GM23338 (cell line): ENCODE measurements around the gene PRPF39. TPM values are rescaled to one million over a fixed set of nuclear protein-coding genes. Genes with fewer than 3 reads are reported as not detected.
"Not testable (repeated sequence)": the region's sequence is repeated elsewhere in the genome, so short reads cannot be mapped to it uniquely, and the experiment has no call there.

Source experiments
- ATAC-seq: fragments of 200-7000 bp; cut with Tn5 transposase; 3 replicates; pipeline ENCODE4 v1.9.1; 2020
- DNase-seq: peaks from one replicate; pipeline ENCODE4 v3.0.0-alpha.2; 2015; ENCODE audit warnings: low spot score
- H2AFZ ChIP-seq: fragments of 200-600 bp; sonication (generic); 2 replicates; pipeline ENCODE4 v1.8.0; 2016; ENCODE audit warnings: antibody characterized with exemption, mild to moderate bottlenecking, moderate library complexity
- H3F3A ChIP-seq: fragments of 200-600 bp; sonication (generic); replicated peaks from 2 replicates; pipeline ENCODE4 v1.8.0; 2017; ENCODE audit warnings: antibody characterized with exemption, mixed run types, low read depth
- H3K27ac ChIP-seq: fragments of 200-600 bp; sonication (generic); 2 replicates; pipeline ENCODE4 v1.6.1; 2016; ENCODE audit warnings: low read depth
- H3K27me3 ChIP-seq: fragments of 200-600 bp; sonication (generic); 2 replicates; pipeline ENCODE4 v1.8.0; 2016; ENCODE audit warnings: mild to moderate bottlenecking, mixed run types, moderate library complexity; ENCODE audit not compliant: insufficient read depth
- H3K36me3 ChIP-seq: fragments of 200-600 bp; sonication (generic); 2 replicates; pipeline ENCODE4 v1.8.0; 2016; ENCODE audit warnings: mild to moderate bottlenecking; ENCODE audit not compliant: insufficient read depth
- H3K4me1 ChIP-seq: fragments of 200-600 bp; sonication (generic); 2 replicates; pipeline ENCODE4 v1.8.0; 2016; ENCODE audit warnings: mild to moderate bottlenecking, moderate library complexity; ENCODE audit not compliant: insufficient read depth
- H3K4me2 ChIP-seq: fragments of 200-600 bp; sonication (generic); 2 replicates; pipeline ENCODE4 v1.7.1; 2017; ENCODE audit warnings: mixed run types
- H3K4me3 ChIP-seq: fragments of 200-600 bp; sonication (generic); 2 replicates; pipeline ENCODE4 v1.6.1; 2016; ENCODE audit warnings: mixed run types
- H3K79me2 ChIP-seq: fragments of 200-600 bp; sonication (generic); replicated peaks from 2 replicates; pipeline ENCODE4 v1.8.0; 2017; ENCODE audit warnings: mild to moderate bottlenecking; ENCODE audit not compliant: insufficient read depth
- H3K9me2 ChIP-seq: fragments of 200-600 bp; sonication (generic); 2 replicates; pipeline ENCODE4 v1.8.0; 2017; ENCODE audit not compliant: insufficient read depth
- H4K20me1 ChIP-seq: fragments of 200-600 bp; sonication (generic); replicated peaks from 2 replicates; pipeline ENCODE4 v1.8.0; 2017; ENCODE audit warnings: mild to moderate bottlenecking; ENCODE audit not compliant: insufficient read depth
- H3K27ac Mint-ChIP-seq: 2 replicates; pipeline ENCODE4 v1.8.0; 2020; ENCODE audit warnings: inconsistent platforms, mild to moderate bottlenecking, moderate library complexity, mixed read lengths
- H3K27me3 Mint-ChIP-seq: 3 replicates; pipeline ENCODE4 v1.8.0; 2022; ENCODE audit warnings: low read depth, mild to moderate bottlenecking, moderate library complexity, mixed read lengths, inconsistent platforms; ENCODE audit not compliant: insufficient read depth, poor library complexity
- H3K36me3 Mint-ChIP-seq: 3 replicates; pipeline ENCODE4 v1.8.0; 2021; ENCODE audit warnings: low read depth, mild to moderate bottlenecking, inconsistent platforms, moderate library complexity, mixed read lengths
- H3K4me1 Mint-ChIP-seq: 3 replicates; pipeline ENCODE4 v1.8.0; 2020; ENCODE audit warnings: mild to moderate bottlenecking, inconsistent platforms, mixed read lengths
- H3K4me3 Mint-ChIP-seq: 3 replicates; pipeline ENCODE4 v1.8.0; 2021; ENCODE audit warnings: moderate library complexity, mild to moderate bottlenecking, inconsistent platforms, mixed read lengths
- H3K9me3 Mint-ChIP-seq: 3 replicates; pipeline ENCODE4 v1.8.0; 2020; ENCODE audit warnings: moderate library complexity, mild to moderate bottlenecking, inconsistent platforms, mixed read lengths
- CREB1 ChIP-seq: fragments of 250-450 bp; sonication (Bioruptor Pico); IDR thresholded peaks from 2 replicates; pipeline ENCODE4 v1.5.0; 2020; ENCODE audit warnings: low read depth, mild to moderate bottlenecking, moderate library complexity
- JUNB ChIP-seq: IDR thresholded peaks from one replicate; pipeline ENCODE4 v1.6.1; 2016; ENCODE audit warnings: antibody characterized with exemption; ENCODE audit not compliant: unreplicated experiment
- NANOG ChIP-seq: IDR thresholded peaks from 2 replicates; pipeline ENCODE4 v1.6.1; 2016; ENCODE audit warnings: antibody characterized with exemption, borderline replicate concordance
- POLR2AphosphoS5 ChIP-seq: IDR thresholded peaks from 2 replicates; pipeline ENCODE4 v1.6.1; 2016; ENCODE audit warnings: antibody characterized with exemption, low read depth
- STAT1 ChIP-seq: IDR thresholded peaks from one replicate; pipeline ENCODE4 v1.6.1; 2016; ENCODE audit warnings: antibody characterized with exemption; ENCODE audit not compliant: unreplicated experiment
- ZNF114 ChIP-seq: fragments of 250-450 bp; sonication (Bioruptor Pico); IDR thresholded peaks from 2 replicates; pipeline ENCODE4 v1.5.0; 2020; ENCODE audit warnings: mild to moderate bottlenecking, moderate library complexity
- ZNF331 ChIP-seq: fragments of 250-450 bp; sonication (Bioruptor Pico); IDR thresholded peaks from 2 replicates; pipeline ENCODE4 v1.5.0; 2020; ENCODE audit warnings: low read depth, mild to moderate bottlenecking, moderate library complexity
- polyA plus RNA-seq: library from polyadenylated mRNA; unstranded; fragments of >200 nt; fragmentation: Nextera tagmentation; extraction: Ambion mirVana; gene quantifications from 2 replicates; pipeline ENCODE4 v1.2.1, GENCODE V29; 2016
- total RNA-seq: library from RNA; depleted of rRNA; stranded (reverse); fragments of >200 nt; shearing (Covaris generic); gene quantifications from 2 replicates; pipeline ENCODE4 v1.2.3, GENCODE V29; 2014
- TF ChIP-seq, protein P1 (sequence below): IDR thresholded peaks from one replicate; pipeline ENCODE4 v1.6.1; 2018; ENCODE audit warnings: antibody characterized with exemption; ENCODE audit not compliant: unreplicated experiment
- TF ChIP-seq, protein P2 (sequence below): IDR thresholded peaks from 2 replicates; pipeline ENCODE4 v1.6.1; 2016; ENCODE audit warnings: antibody characterized with exemption
- TF ChIP-seq, protein P3 (sequence below), 2 experiments: fragments of 200-600 bp in 1 of 2; sonication (generic) in 1 of 2; conservative IDR thresholded peaks; 2 replicates each; pipeline versions ENCODE4 v1.5.1 to v1.6.1; 2016 to 2017; ENCODE audit warnings: antibody characterized with exemption in 2 of 2, low read depth in 2 of 2, mild to moderate bottlenecking in 2 of 2, moderate library complexity in 1 of 2

Gene PRPF39
- total and polyA plus RNA-seq, 2 experiments from 2014 or later = 30.7 to 56.9 TPM

DNA sequence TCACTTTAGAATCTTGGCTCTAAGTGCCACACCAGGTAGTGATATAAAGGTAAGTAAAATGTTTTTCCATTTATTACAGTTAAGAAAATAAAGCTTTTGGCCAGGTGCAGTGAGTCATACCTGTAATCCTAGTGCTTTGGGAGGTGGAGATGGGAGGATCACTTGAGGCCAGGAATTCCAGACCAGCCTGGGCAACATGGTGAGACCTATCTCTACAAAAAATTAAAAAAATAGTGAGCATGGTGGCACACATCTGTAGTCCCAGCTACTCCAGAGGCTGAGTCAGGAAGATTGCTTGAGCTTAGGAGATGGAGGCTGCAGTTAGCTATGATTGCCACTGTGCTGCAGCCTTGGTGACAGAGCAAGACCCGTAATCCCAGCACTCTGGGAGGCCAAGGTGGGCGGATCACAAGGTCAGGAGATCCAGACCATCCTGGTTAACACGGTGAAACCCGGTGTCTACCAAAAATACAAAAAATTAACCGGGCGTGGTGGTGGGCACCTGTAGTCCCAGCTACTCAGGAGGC is 56.8 kb downstream of the PRPF39 start (continued):
- TF ChIP-seq, protein P1, sequence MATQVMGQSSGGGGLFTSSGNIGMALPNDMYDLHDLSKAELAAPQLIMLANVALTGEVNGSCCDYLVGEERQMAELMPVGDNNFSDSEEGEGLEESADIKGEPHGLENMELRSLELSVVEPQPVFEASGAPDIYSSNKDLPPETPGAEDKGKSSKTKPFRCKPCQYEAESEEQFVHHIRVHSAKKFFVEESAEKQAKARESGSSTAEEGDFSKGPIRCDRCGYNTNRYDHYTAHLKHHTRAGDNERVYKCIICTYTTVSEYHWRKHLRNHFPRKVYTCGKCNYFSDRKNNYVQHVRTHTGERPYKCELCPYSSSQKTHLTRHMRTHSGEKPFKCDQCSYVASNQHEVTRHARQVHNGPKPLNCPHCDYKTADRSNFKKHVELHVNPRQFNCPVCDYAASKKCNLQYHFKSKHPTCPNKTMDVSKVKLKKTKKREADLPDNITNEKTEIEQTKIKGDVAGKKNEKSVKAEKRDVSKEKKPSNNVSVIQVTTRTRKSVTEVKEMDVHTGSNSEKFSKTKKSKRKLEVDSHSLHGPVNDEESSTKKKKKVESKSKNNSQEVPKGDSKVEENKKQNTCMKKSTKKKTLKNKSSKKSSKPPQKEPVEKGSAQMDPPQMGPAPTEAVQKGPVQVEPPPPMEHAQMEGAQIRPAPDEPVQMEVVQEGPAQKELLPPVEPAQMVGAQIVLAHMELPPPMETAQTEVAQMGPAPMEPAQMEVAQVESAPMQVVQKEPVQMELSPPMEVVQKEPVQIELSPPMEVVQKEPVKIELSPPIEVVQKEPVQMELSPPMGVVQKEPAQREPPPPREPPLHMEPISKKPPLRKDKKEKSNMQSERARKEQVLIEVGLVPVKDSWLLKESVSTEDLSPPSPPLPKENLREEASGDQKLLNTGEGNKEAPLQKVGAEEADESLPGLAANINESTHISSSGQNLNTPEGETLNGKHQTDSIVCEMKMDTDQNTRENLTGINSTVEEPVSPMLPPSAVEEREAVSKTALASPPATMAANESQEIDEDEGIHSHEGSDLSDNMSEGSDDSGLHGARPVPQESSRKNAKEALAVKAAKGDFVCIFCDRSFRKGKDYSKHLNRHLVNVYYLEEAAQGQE = no peak
- TF ChIP-seq, protein P2, sequence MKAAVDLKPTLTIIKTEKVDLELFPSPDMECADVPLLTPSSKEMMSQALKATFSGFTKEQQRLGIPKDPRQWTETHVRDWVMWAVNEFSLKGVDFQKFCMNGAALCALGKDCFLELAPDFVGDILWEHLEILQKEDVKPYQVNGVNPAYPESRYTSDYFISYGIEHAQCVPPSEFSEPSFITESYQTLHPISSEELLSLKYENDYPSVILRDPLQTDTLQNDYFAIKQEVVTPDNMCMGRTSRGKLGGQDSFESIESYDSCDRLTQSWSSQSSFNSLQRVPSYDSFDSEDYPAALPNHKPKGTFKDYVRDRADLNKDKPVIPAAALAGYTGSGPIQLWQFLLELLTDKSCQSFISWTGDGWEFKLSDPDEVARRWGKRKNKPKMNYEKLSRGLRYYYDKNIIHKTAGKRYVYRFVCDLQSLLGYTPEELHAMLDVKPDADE = no peak

DNA sequence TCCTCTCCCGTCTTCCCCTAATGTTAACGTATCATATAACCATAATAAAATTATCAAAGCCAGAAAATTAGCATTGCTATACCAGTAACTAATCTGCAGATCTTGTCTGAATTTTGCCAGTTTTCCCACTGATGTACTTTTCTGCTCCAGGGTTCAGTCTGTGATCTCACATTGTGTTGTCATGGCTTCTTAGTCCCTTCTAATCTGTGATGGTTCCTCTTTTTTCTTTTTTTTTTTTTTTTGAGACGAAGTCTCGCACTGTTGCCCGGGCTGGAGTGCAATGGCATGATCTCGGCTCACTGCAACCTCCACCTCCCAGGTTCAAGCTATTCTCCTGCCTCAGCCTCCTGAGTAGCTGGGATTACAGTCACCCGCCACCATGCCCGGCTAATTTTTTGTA is 58.2 kb downstream of the PRPF39 start:
- H3K27me3 Mint-ChIP-seq, H3K4me3 Mint-ChIP-seq, H2AFZ ChIP-seq, H3K9me2 ChIP-seq, H3K27ac Mint-ChIP-seq, H3K9me3 Mint-ChIP-seq, H3K27me3 ChIP-seq, H4K20me1 ChIP-seq, H3K4me1 Mint-ChIP-seq, H3K27ac ChIP-seq, H3F3A ChIP-seq, H3K4me1 ChIP-seq, H3K36me3 ChIP-seq, H3K4me3 ChIP-seq, H3K4me2 ChIP-seq, DNase-seq, ATAC-seq: not testable (repeated sequence)
- peaks cover 15% of the 10 kb centered on the region for H3K36me3 Mint-ChIP-seq
- H3K79me2 ChIP-seq = peaks cover 80% of the 10 kb centered on the region

DNA sequence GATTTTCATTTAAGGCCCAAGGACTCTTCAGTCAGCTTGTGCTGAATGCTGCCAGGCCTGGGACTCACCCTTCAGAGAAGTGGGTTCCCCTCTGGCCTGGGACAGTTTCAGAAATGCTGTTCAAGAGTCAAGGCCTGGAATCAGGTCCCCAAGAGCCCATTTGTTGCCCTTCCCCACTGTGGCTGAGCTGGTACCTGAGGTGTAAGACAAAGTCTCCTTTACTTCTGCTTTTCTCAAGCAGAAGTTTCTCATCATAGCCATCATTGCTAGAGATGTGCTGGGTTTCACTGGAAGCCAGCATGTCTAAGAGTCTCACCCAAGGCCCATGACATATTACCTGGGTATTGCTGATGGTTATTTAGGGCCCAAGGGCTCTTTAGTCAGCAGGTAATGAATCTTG is 60.7 kb downstream of the PRPF39 start:
- H3K27ac ChIP-seq = no peak overlapping the region
- Mint-ChIP-seq H3K27me3 (no peaks in the 10 kb centered on the region), H3K36me3 (peaks cover 20% of the 10 kb centered on the region), H3K27ac (no peak overlapping the region), H3K9me3 (no peaks in the 10 kb centered on the region), H3K4me1 (peaks cover 4% of the 10 kb centered on the region), H3K4me3 (no peak overlapping the region)
- no peak for ATAC-seq
- H2AFZ ChIP-seq = no peak overlapping the region
- DNase-seq = no peak
- H3K79me2 ChIP-seq = peaks cover 59% of the 10 kb centered on the region
- no peak overlapping the region for H3K4me2 ChIP-seq
- H3K4me1 ChIP-seq = peaks cover 6% of the 10 kb centered on the region; the same call in 1 of the 2 replicates
- no peaks in the 10 kb centered on the region for H3K36me3 ChIP-seq
- no peaks in the 10 kb centered on the region for H4K20me1 ChIP-seq
- no peaks in the 10 kb centered on the region for H3F3A ChIP-seq
- no peaks in the 10 kb centered on the region for H3K9me2 ChIP-seq
- H3K27me3 ChIP-seq = no peaks in the 10 kb centered on the region
- no peak overlapping the region for H3K4me3 ChIP-seq
- TF ChIP-seq ZNF114 (CRISPR knock-in tag) = no peak
- TF ChIP-seq ZNF331 (CRISPR knock-in tag) = no peak
- TF ChIP-seq STAT1 = no peak
- TF ChIP-seq CREB1 (CRISPR knock-in tag) = no peak
- TF ChIP-seq, protein P1 = no peak
- TF ChIP-seq, protein P3, sequence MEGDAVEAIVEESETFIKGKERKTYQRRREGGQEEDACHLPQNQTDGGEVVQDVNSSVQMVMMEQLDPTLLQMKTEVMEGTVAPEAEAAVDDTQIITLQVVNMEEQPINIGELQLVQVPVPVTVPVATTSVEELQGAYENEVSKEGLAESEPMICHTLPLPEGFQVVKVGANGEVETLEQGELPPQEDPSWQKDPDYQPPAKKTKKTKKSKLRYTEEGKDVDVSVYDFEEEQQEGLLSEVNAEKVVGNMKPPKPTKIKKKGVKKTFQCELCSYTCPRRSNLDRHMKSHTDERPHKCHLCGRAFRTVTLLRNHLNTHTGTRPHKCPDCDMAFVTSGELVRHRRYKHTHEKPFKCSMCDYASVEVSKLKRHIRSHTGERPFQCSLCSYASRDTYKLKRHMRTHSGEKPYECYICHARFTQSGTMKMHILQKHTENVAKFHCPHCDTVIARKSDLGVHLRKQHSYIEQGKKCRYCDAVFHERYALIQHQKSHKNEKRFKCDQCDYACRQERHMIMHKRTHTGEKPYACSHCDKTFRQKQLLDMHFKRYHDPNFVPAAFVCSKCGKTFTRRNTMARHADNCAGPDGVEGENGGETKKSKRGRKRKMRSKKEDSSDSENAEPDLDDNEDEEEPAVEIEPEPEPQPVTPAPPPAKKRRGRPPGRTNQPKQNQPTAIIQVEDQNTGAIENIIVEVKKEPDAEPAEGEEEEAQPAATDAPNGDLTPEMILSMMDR (conservative IDR thresholded peaks at IDR 0.05; ENCODE audit: low read depth in 2 of 2) = no peak
- TF ChIP-seq JUNB = no peak
- no peak for TF ChIP-seq NANOG
- no peak for TF ChIP-seq POLR2AphosphoS5
- TF ChIP-seq, protein P2 = no peak
